ENCODE results near the gene THADA. TPM values are rescaled to one million over a fixed set of nuclear protein-coding genes. Genes with fewer than 3 reads are reported as not detected.

THADA gene
- total RNA-seq, 2 experiments from 2014 or later = 31.2 to 32.3 TPM

DNA sequence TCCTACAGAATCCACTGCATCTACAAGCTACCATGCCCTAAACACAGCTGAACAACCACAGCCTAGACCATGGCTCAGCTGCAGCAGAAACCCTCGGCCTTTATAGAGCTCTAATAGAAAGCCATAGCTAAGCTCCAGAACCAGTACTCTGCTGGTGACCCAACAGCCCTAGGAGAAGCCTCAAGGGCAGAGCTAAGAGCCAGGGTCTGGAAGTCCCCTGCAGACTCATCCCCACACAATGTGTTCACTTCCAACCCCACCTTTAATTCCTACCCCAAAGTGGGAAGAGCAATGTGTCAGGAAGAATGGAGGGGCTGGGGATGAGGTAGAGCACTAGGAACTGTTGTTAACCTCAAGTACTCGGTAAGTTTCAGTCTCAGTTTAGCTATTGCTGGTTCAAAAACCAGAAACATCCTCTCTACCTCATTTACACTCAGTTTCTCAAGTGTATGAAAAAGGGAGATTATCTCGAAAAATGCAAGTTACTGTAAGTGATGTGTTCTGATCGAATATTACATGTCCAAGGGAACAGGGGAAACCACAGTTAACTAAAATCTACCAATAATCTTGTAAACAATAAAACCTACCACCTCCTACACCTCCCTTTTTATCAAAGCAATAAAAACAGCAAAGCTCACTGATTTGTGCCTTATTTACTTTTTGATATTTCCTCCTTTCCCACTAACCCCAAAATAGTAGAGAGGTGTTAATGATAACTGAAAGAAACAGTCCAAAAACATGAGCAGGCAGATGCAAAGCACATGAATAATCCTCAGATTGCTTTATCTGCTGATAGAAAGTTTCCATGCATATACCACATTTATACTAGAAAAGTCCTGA is 36.2 kb downstream of the THADA start:
- peaks cover 74% of the 10 kb centered on the region for H3K36me3 ChIP-seq (ENCODE audit: insufficient read depth, low read length)
- POLR2A ChIA-PET = interaction anchor here (1.1 to 1.2 kb wide), 2 partner anchors 10 to 12 kb away, joined by 3 to 8 read pairs; no protein-coding TSS in a partner anchor
- no peak overlapping the region for H3K27ac ChIP-seq (ENCODE audit: low read depth, low read length, poor library complexity, severe bottlenecking)
- no peaks in the 10 kb centered on the region for H3K9me2 ChIP-seq (ENCODE audit: insufficient read depth, low read length)
- no peaks in the 10 kb centered on the region for H3K79me2 ChIP-seq (ENCODE audit: insufficient read depth, low read depth, low read length)
- no peak overlapping the region for H3K4me2 ChIP-seq (ENCODE audit: low read length)
- no peak for DNase-seq (ENCODE audit: low spot score)
- no peak for TF ChIP-seq EZH2phosphoT487 (IDR thresholded peaks at IDR 0.05; ENCODE audit: borderline replicate concordance, low read depth, low read length)
- TF ChIP-seq, protein P1, sequence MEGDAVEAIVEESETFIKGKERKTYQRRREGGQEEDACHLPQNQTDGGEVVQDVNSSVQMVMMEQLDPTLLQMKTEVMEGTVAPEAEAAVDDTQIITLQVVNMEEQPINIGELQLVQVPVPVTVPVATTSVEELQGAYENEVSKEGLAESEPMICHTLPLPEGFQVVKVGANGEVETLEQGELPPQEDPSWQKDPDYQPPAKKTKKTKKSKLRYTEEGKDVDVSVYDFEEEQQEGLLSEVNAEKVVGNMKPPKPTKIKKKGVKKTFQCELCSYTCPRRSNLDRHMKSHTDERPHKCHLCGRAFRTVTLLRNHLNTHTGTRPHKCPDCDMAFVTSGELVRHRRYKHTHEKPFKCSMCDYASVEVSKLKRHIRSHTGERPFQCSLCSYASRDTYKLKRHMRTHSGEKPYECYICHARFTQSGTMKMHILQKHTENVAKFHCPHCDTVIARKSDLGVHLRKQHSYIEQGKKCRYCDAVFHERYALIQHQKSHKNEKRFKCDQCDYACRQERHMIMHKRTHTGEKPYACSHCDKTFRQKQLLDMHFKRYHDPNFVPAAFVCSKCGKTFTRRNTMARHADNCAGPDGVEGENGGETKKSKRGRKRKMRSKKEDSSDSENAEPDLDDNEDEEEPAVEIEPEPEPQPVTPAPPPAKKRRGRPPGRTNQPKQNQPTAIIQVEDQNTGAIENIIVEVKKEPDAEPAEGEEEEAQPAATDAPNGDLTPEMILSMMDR (conservative IDR thresholded peaks at IDR 0.05; ENCODE audit: low read length) = no peak
- H3K4me1 ChIP-seq (ENCODE audit: insufficient read depth, low read length, poor library complexity, severe bottlenecking) = no peaks in the 10 kb centered on the region
- CTCF ChIA-PET (ENCODE audit: unreplicated experiment) = interaction anchor here (0.5 kb wide), 1 partner anchor 41 kb away, joined by 3 read pairs; no protein-coding TSS in a partner anchor
- H2AFZ ChIP-seq (ENCODE audit: low read length) = no peak overlapping the region
- intact Hi-C loops (cut with micrococcal nuclease; ENCODE audit: unreplicated experiment) = no loop called here
- H3K4me3 ChIP-seq (ENCODE audit: low read depth, low read length, poor library complexity, severe bottlenecking) = no peak overlapping the region
- no peaks in the 10 kb centered on the region for H4K20me1 ChIP-seq (ENCODE audit: insufficient read depth, low read length)
- BruUV-seq (replicated peaks) = no TSS peak
- no peaks in the 10 kb centered on the region for H3K9me3 ChIP-seq (ENCODE audit: low read length)

DNA sequence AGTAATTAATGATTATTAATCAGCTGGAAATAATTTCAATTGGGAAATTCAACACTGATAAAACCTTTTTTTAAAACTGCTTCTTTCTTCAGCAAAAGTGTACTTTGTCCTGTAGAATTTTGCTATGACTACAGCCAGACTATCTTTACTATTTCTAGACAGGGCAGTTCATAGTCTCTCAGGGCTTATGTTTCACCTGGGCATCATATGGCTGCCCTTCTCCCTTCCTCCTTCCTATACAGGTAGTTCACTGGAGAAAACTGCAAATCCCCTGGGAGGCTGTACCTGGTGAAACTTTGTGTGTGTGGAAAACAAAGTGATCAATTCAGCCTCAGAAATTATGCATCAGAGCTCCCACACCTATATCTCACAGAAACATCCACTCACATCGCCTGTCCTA is 38.6 kb downstream of the THADA start:
- H3K9me2 ChIP-seq (ENCODE audit: insufficient read depth, low read length) = no peaks in the 10 kb centered on the region
- no peak for DNase-seq (ENCODE audit: low spot score)
- H3K79me2 ChIP-seq (ENCODE audit: insufficient read depth, low read depth, low read length) = no peaks in the 10 kb centered on the region
- no peak overlapping the region for H3K4me2 ChIP-seq (ENCODE audit: low read length)
- H2AFZ ChIP-seq (ENCODE audit: low read length) = no peak overlapping the region
- H3K36me3 ChIP-seq (ENCODE audit: insufficient read depth, low read length) = peaks cover 83% of the 10 kb centered on the region
- no peaks in the 10 kb centered on the region for H3K9me3 ChIP-seq (ENCODE audit: low read length)
- no peaks in the 10 kb centered on the region for H4K20me1 ChIP-seq (ENCODE audit: insufficient read depth, low read length)
- ChIA-PET CTCF (ENCODE audit: unreplicated experiment) (no interaction called here), POLR2A (interaction anchor here (1.4 kb wide), 1 partner anchor 11 kb away, joined by 3 read pairs; no protein-coding TSS in a partner anchor)
- H3K4me3 ChIP-seq (ENCODE audit: low read depth, low read length, poor library complexity, severe bottlenecking) = no peak overlapping the region
- intact Hi-C loops (cut with micrococcal nuclease; ENCODE audit: unreplicated experiment) = no loop called here
- TF ChIP-seq EZH2phosphoT487 (IDR thresholded peaks at IDR 0.05; ENCODE audit: borderline replicate concordance, low read depth, low read length) = no peak
- TF ChIP-seq, protein P1 (conservative IDR thresholded peaks at IDR 0.05; ENCODE audit: low read length) = no peak
- H3K4me1 ChIP-seq (ENCODE audit: insufficient read depth, low read length, poor library complexity, severe bottlenecking) = no peaks in the 10 kb centered on the region
- BruUV-seq (replicated peaks) = no TSS peak
- H3K27ac ChIP-seq (ENCODE audit: low read depth, low read length, poor library complexity, severe bottlenecking) = no peak overlapping the region

DNA sequence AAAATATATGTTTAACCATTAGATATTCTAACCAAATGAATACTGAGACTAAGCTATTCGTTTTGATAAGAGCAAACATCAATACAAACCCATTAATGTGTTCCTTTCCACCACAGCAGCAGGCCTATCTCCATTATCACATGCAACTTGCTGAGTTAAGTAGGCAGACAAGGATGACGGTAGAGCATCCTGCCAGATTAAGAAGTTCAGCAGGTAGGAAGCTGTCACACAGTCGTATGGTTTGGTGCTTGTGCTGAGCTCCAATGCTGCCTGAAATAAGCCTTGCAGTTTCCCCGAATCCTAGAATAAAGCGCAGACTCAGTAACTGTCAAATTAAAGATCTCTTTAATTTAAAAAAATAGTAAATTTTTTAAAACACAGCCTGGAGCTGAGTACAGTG is 39.6 kb downstream of the THADA start:
- intact Hi-C loops (cut with micrococcal nuclease; ENCODE audit: unreplicated experiment) = no loop called here
- POLR2A ChIA-PET = interaction anchor here (0.5 to 1.4 kb wide), 4 partner anchors 12 to 215 kb away, joined by 3 to 4 read pairs (median 3); no protein-coding TSS in a partner anchor
- H2AFZ ChIP-seq (ENCODE audit: low read length) = no peak overlapping the region
- H3K27ac ChIP-seq (ENCODE audit: low read depth, low read length, poor library complexity, severe bottlenecking) = no peak overlapping the region
- no peaks in the 10 kb centered on the region for H3K79me2 ChIP-seq (ENCODE audit: insufficient read depth, low read depth, low read length)
- no peaks in the 10 kb centered on the region for H3K9me3 ChIP-seq (ENCODE audit: low read length)
- H4K20me1 ChIP-seq (ENCODE audit: insufficient read depth, low read length) = no peaks in the 10 kb centered on the region
- no peak overlapping the region for H3K4me3 ChIP-seq (ENCODE audit: low read depth, low read length, poor library complexity, severe bottlenecking)
- CTCF ChIA-PET (ENCODE audit: unreplicated experiment) = no interaction called here
- no peak for DNase-seq (ENCODE audit: low spot score)
- H3K4me2 ChIP-seq (ENCODE audit: low read length) = no peak overlapping the region
- BruUV-seq (replicated peaks) = no TSS peak
- H3K36me3 ChIP-seq (ENCODE audit: insufficient read depth, low read length) = peaks cover 84% of the 10 kb centered on the region
- TF ChIP-seq, protein P1 (conservative IDR thresholded peaks at IDR 0.05; ENCODE audit: low read length) = no peak
- TF ChIP-seq EZH2phosphoT487 (IDR thresholded peaks at IDR 0.05; ENCODE audit: borderline replicate concordance, low read depth, low read length) = no peak
- no peaks in the 10 kb centered on the region for H3K9me2 ChIP-seq (ENCODE audit: insufficient read depth, low read length)
- no peaks in the 10 kb centered on the region for H3K4me1 ChIP-seq (ENCODE audit: insufficient read depth, low read length, poor library complexity, severe bottlenecking)

Measured in OCI-LY7 (cell line).